ENCODE measurements around the gene AVPR1B. TPM values are rescaled to one million over a fixed set of nuclear protein-coding genes. Genes with fewer than 3 reads are reported as not detected.

AVPR1B gene
- polyA plus RNA-seq, 2 of the 4 experiments (the other 2 are of a cell fraction) = not detected

DNA sequence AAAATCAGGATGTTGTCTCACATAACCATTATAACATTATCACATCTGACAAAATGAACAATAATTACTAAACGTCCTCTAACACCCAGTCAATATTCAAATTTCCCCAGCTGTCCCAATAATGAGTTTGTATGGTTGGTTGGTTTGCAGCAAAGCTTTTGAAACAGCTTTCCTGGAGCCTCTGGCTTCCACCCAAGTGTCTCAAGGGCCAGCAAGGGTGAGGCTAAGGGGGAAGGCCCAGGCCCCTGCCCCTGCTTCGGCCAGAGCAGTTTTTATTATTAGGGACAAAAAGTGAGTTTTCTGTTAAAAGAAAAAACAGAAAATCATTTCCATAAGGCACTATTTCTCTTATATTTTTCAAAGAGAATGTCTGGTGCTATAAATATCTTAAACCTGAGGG is 19.1 kb upstream of the AVPR1B start:
- 15% methylated on average over 2 of the region's 2 CpGs for WGBS (ENCODE audit: missing lambda C conversion rate)
- TF ChIP-seq KDM1A (IDR thresholded peaks at IDR 0.05; ENCODE audit: low read depth) (no peak), NPAS2 (CRISPR knock-in tag; IDR thresholded peaks at IDR 0.05; ENCODE audit: borderline replicate concordance) (no peak), RNF2 (IDR thresholded peaks at IDR 0.05; ENCODE audit: borderline replicate concordance, low read depth) (no peak), ZSCAN20 (CRISPR knock-in tag; IDR thresholded peaks at IDR 0.05) (no peak), ZFP36 (IDR thresholded peaks at IDR 0.05; ENCODE audit: borderline replicate concordance, partially characterized antibody) (no peak), CBX8 (IDR thresholded peaks at IDR 0.05) (no peak), CHD2 (IDR thresholded peaks at IDR 0.05; ENCODE audit: low read length, partially characterized antibody) (no peak), HDAC2 (IDR thresholded peaks at IDR 0.05) (no peak), CBX2 (IDR thresholded peaks at IDR 0.05; ENCODE audit: borderline replicate concordance, low read depth) (no peak), EHMT2 (IDR thresholded peaks at IDR 0.05; ENCODE audit: low read depth) (no peak)
- TF ChIP-seq, protein P1, sequence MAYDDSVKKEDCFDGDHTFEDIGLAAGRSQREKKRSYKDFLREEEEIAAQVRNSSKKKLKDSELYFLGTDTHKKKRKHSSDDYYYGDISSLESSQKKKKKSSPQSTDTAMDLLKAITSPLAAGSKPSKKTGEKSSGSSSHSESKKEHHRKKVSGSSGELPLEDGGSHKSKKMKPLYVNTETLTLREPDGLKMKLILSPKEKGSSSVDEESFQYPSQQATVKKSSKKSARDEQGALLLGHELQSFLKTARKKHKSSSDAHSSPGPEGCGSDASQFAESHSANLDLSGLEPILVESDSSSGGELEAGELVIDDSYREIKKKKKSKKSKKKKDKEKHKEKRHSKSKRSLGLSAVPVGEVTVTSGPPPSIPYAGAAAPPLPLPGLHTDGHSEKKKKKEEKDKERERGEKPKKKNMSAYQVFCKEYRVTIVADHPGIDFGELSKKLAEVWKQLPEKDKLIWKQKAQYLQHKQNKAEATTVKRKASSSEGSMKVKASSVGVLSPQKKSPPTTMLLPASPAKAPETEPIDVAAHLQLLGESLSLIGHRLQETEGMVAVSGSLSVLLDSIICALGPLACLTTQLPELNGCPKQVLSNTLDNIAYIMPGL (CRISPR knock-in tag; IDR thresholded peaks at IDR 0.05; ENCODE audit: borderline replicate concordance) = no peak
- H3K4me1 ChIP-seq = no peaks in the 10 kb centered on the region
- FAIRE-seq (no peak), DNase-seq (ENCODE audit: low read depth in 1 of 2, low spot score in 1 of 2) (no peak), ATAC-seq (no peak)
- ChIA-PET CTCF (interaction anchor here (1.0 to 1.7 kb wide), 4 partner anchors 13 to 408 kb away, joined by 3 to 5 read pairs (median 4); no protein-coding TSS in a partner anchor), POLR2A (no interaction called here)
- H3K4me3 ChIP-seq = no peak overlapping the region
- no peak overlapping the region for H3K27ac ChIP-seq
- H3K4me2 ChIP-seq = no peak overlapping the region
- H3K9me3 ChIP-seq = no peaks in the 10 kb centered on the region

DNA sequence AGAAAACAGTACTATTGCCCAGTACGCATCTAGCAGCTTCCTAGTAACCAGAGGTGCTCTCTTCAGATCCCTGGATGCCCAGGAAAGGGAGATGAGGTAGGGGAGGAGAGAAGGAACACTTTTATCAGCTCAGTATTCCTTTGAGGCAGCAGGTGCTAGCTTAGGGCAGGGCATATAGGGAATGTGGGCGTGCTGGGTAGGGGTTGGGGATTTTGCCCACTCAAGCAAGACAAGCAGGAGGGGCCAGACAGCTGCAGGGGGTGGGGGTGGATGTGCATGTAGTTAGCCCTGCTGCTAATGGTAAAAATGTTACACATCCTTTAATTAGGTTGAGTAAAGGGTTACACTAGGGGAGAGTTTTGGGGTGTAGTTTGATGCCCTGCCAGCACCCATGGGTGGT is 18.1 kb upstream of the AVPR1B start:
- 25% methylated on average over 2 of the region's 2 CpGs for WGBS (ENCODE audit: missing lambda C conversion rate)
- no peaks in the 10 kb centered on the region for H3K4me1 ChIP-seq
- H3K4me2 ChIP-seq = no peak overlapping the region
- ChIA-PET POLR2A (no interaction called here), CTCF (interaction anchor here (1.0 to 1.7 kb wide), 4 partner anchors 12 to 409 kb away, joined by 3 to 5 read pairs (median 4); no protein-coding TSS in a partner anchor)
- H3K9me3 ChIP-seq = no peaks in the 10 kb centered on the region
- no peak overlapping the region for H3K4me3 ChIP-seq
- no peak for TF ChIP-seq ZNF302 (CRISPR knock-in tag; IDR thresholded peaks at IDR 0.05)
- TF ChIP-seq PHF8 (IDR thresholded peaks at IDR 0.05; ENCODE audit: borderline replicate concordance, low read depth) = no peak
- no peak for TF ChIP-seq KDM1A (IDR thresholded peaks at IDR 0.05; ENCODE audit: low read depth)
- no peak for TF ChIP-seq NFE2L2 (conservative IDR thresholded peaks at IDR 0.05; ENCODE audit: low read length)
- TF ChIP-seq SMC3 (IDR thresholded peaks at IDR 0.05) = no peak
- no peak for TF ChIP-seq RFX5 (IDR thresholded peaks at IDR 0.05)
- TF ChIP-seq, protein P2, sequence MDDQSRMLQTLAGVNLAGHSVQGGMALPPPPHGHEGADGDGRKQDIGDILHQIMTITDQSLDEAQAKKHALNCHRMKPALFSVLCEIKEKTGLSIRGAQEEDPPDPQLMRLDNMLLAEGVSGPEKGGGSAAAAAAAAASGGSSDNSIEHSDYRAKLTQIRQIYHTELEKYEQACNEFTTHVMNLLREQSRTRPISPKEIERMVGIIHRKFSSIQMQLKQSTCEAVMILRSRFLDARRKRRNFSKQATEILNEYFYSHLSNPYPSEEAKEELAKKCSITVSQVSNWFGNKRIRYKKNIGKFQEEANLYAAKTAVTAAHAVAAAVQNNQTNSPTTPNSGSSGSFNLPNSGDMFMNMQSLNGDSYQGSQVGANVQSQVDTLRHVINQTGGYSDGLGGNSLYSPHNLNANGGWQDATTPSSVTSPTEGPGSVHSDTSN (IDR thresholded peaks at IDR 0.05) = no peak
- no peak for TF ChIP-seq RAD21 (conservative IDR thresholded peaks at IDR 0.05 in 1 of 2, IDR thresholded peaks at IDR 0.05 in 1 of 2)
- TF ChIP-seq EP300 (IDR thresholded peaks at IDR 0.05) = no peak
- H3K27ac ChIP-seq = no peak overlapping the region
- DNase-seq (ENCODE audit: low read depth in 1 of 2, low spot score in 1 of 2) = no peak
- peak; percentile 30 to 34; a peak in 4 of 6 replicates for ATAC-seq
- no peak for FAIRE-seq

DNA sequence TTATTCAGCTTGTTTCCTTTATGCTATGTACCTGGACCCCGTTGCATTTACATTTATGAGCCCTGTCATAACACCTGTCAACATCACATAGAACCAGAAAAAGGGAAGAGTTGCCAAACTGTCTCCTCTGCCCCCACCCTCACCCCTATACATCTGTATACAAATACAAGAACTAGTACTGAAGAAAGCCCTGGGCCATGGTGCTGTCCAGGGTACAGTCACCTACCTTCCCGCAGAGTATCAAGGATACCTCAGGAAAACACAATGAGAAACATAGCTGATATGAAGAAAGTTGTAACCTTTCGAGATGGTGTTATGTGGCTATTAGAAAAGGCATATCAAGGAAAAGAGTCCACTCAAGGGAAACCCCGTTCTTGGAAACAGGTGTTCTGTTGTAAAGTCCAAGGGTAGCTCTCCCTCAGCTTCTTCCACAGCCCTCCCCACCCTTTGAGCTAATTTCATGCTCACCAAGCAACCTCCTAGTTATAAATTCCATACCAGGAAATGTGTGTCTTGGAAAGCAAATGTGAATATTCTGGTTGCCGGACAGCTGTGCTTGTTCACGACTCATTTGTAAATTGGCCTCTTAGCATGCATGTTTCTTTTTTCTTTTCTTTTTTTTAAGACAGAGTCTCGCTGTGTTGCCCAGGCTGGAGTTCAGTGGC is 16.7 kb upstream of the AVPR1B start:
- no peak for DNase-seq (ENCODE audit: low read depth in 1 of 2, low spot score in 1 of 2)
- H3K27ac ChIP-seq = no peak overlapping the region
- 60% methylated on average over 7 of the region's 7 CpGs for WGBS (ENCODE audit: missing lambda C conversion rate)
- POLR2A ChIA-PET = no interaction called here
- no peak for ATAC-seq
- H3K4me2 ChIP-seq = no peak overlapping the region
- H3K9me3 ChIP-seq = no peaks in the 10 kb centered on the region
- no peak for FAIRE-seq
- CTCF ChIA-PET = interaction anchor here (0.6 to 1.0 kb wide), 2 partner anchors 157 to 352 kb away, joined by 3 to 5 read pairs; no protein-coding TSS in a partner anchor
- H3K4me1 ChIP-seq = no peaks in the 10 kb centered on the region
- H3K4me3 ChIP-seq = no peak overlapping the region
- TF ChIP-seq JUN (IDR thresholded peaks at IDR 0.05) = no peak
- TF ChIP-seq, protein P2 (IDR thresholded peaks at IDR 0.05) = no peak
- TF ChIP-seq, protein P1 (CRISPR knock-in tag; IDR thresholded peaks at IDR 0.05; ENCODE audit: borderline replicate concordance) = no peak
- TF ChIP-seq MAZ (IDR thresholded peaks at IDR 0.05; ENCODE audit: borderline replicate concordance, low read depth, low read length) = no peak
- no peak for TF ChIP-seq HOXB13 (CRISPR knock-in tag; IDR thresholded peaks at IDR 0.05; ENCODE audit: low read depth)
- TF ChIP-seq, protein P3, sequence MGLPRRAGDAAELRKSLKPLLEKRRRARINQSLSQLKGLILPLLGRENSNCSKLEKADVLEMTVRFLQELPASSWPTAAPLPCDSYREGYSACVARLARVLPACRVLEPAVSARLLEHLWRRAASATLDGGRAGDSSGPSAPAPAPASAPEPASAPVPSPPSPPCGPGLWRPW (IDR thresholded peaks at IDR 0.05) = no peak
- TF ChIP-seq GATA3 (IDR thresholded peaks at IDR 0.05; ENCODE audit: borderline replicate concordance) = no peak
- TF ChIP-seq, protein P4, sequence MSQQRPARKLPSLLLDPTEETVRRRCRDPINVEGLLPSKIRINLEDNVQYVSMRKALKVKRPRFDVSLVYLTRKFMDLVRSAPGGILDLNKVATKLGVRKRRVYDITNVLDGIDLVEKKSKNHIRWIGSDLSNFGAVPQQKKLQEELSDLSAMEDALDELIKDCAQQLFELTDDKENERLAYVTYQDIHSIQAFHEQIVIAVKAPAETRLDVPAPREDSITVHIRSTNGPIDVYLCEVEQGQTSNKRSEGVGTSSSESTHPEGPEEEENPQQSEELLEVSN (IDR thresholded peaks at IDR 0.05; ENCODE audit: borderline replicate concordance, low read depth) = no peak
- no peak for TF ChIP-seq JUNB (IDR thresholded peaks at IDR 0.05)
- TF ChIP-seq ZFP36 (IDR thresholded peaks at IDR 0.05; ENCODE audit: borderline replicate concordance, partially characterized antibody) = no peak
- no peak for TF ChIP-seq NR3C1 (IDR thresholded peaks at IDR 0.05)
- no peak for TF ChIP-seq NPAS2 (CRISPR knock-in tag; IDR thresholded peaks at IDR 0.05; ENCODE audit: borderline replicate concordance)
